HepG2 (cell line): ENCODE data around the gene SAA2. TPM values are rescaled to one million over a fixed set of nuclear protein-coding genes. Genes with fewer than 3 reads are reported as not detected.

Experiments used
- BCL6 ChIP-seq: IDR thresholded peaks from 2 replicates; pipeline ENCODE4 v1.6.1; 2016; ENCODE audit warnings: missing genetic modification reagents, missing compliant biosample characterization
- ESRRA ChIP-seq: sonication (generic); formaldehyde crosslinking; IDR thresholded peaks from 2 replicates; pipeline ENCODE4 v1.5.1; 2020; ENCODE audit warnings: mild to moderate bottlenecking, low read depth, missing genetic modification reagents
- KAT8 ChIP-seq: IDR thresholded peaks from 2 replicates; pipeline ENCODE4 v1.6.1; 2016; ENCODE audit warnings: missing genetic modification reagents, missing compliant biosample characterization
- KDM5A ChIP-seq: fragments of 200-600 bp; sonication (generic); IDR thresholded peaks from 2 replicates; pipeline ENCODE4 v1.7.0; 2018; ENCODE audit warnings: antibody characterized with exemption, mild to moderate bottlenecking, low read length, borderline replicate concordance
- MED1 ChIP-seq: sonication (generic); formaldehyde crosslinking; IDR thresholded peaks from 2 replicates; pipeline ENCODE4 v1.4.0; 2020; ENCODE audit warnings: missing genetic modification reagents
- REST ChIP-seq, 2 experiments: IDR thresholded peaks; 2 replicates each; pipeline ENCODE4 v1.6.1; 2011 to 2012; ENCODE audit warnings: low read length in 2 of 2, borderline replicate concordance in 1 of 2, low read depth in 1 of 2, mild to moderate bottlenecking in 1 of 2, moderate library complexity in 1 of 2
- SATB2 ChIP-seq: sonication (generic); formaldehyde crosslinking; IDR thresholded peaks from 2 replicates; pipeline ENCODE4 v1.5.0; 2020; ENCODE audit warnings: missing genetic modification reagents
- SMAD3 ChIP-seq: sonication (generic); formaldehyde crosslinking; IDR thresholded peaks from 2 replicates; pipeline ENCODE4 v1.4.0; 2020; ENCODE audit warnings: missing genetic modification reagents
- SOX5 ChIP-seq: IDR thresholded peaks from 2 replicates; pipeline ENCODE4 v1.6.1; 2016; ENCODE audit warnings: borderline replicate concordance
- TCF7 ChIP-seq: sonication (generic); IDR thresholded peaks from 2 replicates; pipeline ENCODE4 v1.6.1; 2016; ENCODE audit warnings: antibody characterized with exemption, low read depth
- ZFP1 ChIP-seq: IDR thresholded peaks from 2 replicates; pipeline ENCODE4 v1.6.1; 2016
- ZGPAT ChIP-seq: IDR thresholded peaks from 2 replicates; pipeline ENCODE4 v1.6.1; 2016; ENCODE audit warnings: mild to moderate bottlenecking
- ZKSCAN8 ChIP-seq: IDR thresholded peaks from 2 replicates; pipeline ENCODE4 v1.6.1; 2016; ENCODE audit warnings: borderline replicate concordance, missing genetic modification reagents, missing compliant biosample characterization
- ZNF24 ChIP-seq: fragments of 450-650 bp; IDR thresholded peaks from 2 replicates; pipeline ENCODE4 v1.6.1; 2017; ENCODE audit warnings: antibody characterized with exemption, mild to moderate bottlenecking
- polyA plus RNA-seq, 8 experiments: library from polyadenylated mRNA; depleted of rRNA in 3 of 8; stranded (reverse) in 7 of 8; unstranded in 1 of 8; fragments of >200 nt; fragmentation: Illumina TruSeq in 4 of 8; extraction: Trizol in 4 of 8; gene quantifications; 2 replicates each; pipeline versions ENCODE4 v1.2.1 to v1.2.3, GENCODE V29; 2011 to 2016; ENCODE audit warnings: low read depth in 4 of 8, missing spikeins in 1 of 8, mixed read lengths in 1 of 8; ENCODE audit not compliant: insufficient read depth in 1 of 8
- total RNA-seq, 5 experiments: library from RNA; depleted of rRNA; stranded (reverse); fragments of >200 nt; fragmentation: Illumina TruSeq; extraction: Trizol; gene quantifications; 2 replicates each; pipeline ENCODE4 v1.2.3, GENCODE V29; 2016; ENCODE audit warnings: low read depth in 1 of 5
- TF ChIP-seq, protein P1 (sequence below): IDR thresholded peaks from 2 replicates; pipeline ENCODE4 v1.6.1; 2012; ENCODE audit warnings: low read depth, low read length, improper control_type of control experiment

Gene SAA2
- total and polyA plus RNA-seq, 2 of the 13 experiments (the other 11 are each of a cell fraction or from before 2014, with no cell fraction given): 0.27 TPM; not detected in 1

GRCh38 chr11:18223591-18224387, 24.7 kb downstream of the SAA2 start (continued):
- peak; percentile 84; the same call in 1 of the 2 replicates for TF ChIP-seq ZGPAT
- peak; percentile 60; the same call in 1 of the 2 replicates for TF ChIP-seq ZNF24
- 0 out of 2 replicates have a peak, but pooled peaks have one; percentile 67 for TF ChIP-seq SATB2 (CRISPR knock-in tag)
- peak; percentile 83 for TF ChIP-seq SOX5
- peak; percentile 87; the same call in 1 of the 2 replicates for TF ChIP-seq ZFP1
- no peak for TF ChIP-seq ESRRA
- TF ChIP-seq KAT8 (CRISPR knock-in tag): peak; percentile 90
- TF ChIP-seq TCF7: peak; percentile 73
- TF ChIP-seq MED1 (CRISPR knock-in tag): peak; percentile 93
- TF ChIP-seq BCL6 (CRISPR knock-in tag): peak; percentile 77
- TF ChIP-seq ZKSCAN8: peak; percentile 72; the same call in 1 of the 2 replicates
- TF ChIP-seq SMAD3 (CRISPR knock-in tag): peak; percentile 82
- peak; percentile 31; the same call in 1 of the 2 replicates for TF ChIP-seq KDM5A
- TF ChIP-seq REST (IDR thresholded peaks at IDR 0.05; ENCODE audit: borderline replicate concordance in 1 of 2, low read depth in 1 of 2, low read length in 2 of 2): peak in 1 of 2 experiments; percentile 61; a peak in 1 of 4 replicates
- TF ChIP-seq, protein P1, sequence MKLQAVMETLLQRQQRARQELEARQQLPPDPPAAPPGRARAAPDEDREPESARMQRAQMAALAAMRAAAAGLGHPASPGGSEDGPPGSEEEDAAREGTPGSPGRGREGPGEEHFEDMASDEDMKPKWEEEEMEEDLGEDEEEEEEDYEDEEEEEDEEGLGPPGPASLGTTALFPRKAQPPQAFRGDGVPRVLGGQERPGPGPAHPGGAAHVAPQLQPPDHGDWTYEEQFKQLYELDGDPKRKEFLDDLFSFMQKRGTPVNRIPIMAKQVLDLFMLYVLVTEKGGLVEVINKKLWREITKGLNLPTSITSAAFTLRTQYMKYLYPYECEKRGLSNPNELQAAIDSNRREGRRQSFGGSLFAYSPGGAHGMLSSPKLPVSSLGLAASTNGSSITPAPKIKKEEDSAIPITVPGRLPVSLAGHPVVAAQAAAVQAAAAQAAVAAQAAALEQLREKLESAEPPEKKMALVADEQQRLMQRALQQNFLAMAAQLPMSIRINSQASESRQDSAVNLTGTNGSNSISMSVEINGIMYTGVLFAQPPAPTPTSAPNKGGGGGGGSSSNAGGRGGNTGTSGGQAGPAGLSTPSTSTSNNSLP: peak; percentile 52
